ENCODE results near the gene TEAD4. TPM values are rescaled to one million over a fixed set of nuclear protein-coding genes. Genes with fewer than 3 reads are reported as not detected.

Gene TEAD4
- total RNA-seq, 1 donor from 2014 or later: 4.2 TPM

- FAIRE-seq (peak; percentile 66), DNase-seq (ENCODE audit: low read depth) (no peak)
- no peak overlapping the region for H3K4me3 ChIP-seq (ENCODE audit: low read depth, low read length)
- TF ChIP-seq CTCF (IDR thresholded peaks at IDR 0.05; ENCODE audit: insufficient read depth, low read length, severe bottlenecking): no peak
- peaks cover 1% of the 10 kb centered on the region for H3K36me3 ChIP-seq (ENCODE audit: control insufficient read depth, insufficient read depth, low read length)
- no peaks in the 10 kb centered on the region for H3K27me3 ChIP-seq (ENCODE audit: control insufficient read depth, insufficient read depth, low read length)
Observed at GRCh38 chr12:3040026-3040656, 80.9 kb downstream of the TEAD4 start.

DNA sequence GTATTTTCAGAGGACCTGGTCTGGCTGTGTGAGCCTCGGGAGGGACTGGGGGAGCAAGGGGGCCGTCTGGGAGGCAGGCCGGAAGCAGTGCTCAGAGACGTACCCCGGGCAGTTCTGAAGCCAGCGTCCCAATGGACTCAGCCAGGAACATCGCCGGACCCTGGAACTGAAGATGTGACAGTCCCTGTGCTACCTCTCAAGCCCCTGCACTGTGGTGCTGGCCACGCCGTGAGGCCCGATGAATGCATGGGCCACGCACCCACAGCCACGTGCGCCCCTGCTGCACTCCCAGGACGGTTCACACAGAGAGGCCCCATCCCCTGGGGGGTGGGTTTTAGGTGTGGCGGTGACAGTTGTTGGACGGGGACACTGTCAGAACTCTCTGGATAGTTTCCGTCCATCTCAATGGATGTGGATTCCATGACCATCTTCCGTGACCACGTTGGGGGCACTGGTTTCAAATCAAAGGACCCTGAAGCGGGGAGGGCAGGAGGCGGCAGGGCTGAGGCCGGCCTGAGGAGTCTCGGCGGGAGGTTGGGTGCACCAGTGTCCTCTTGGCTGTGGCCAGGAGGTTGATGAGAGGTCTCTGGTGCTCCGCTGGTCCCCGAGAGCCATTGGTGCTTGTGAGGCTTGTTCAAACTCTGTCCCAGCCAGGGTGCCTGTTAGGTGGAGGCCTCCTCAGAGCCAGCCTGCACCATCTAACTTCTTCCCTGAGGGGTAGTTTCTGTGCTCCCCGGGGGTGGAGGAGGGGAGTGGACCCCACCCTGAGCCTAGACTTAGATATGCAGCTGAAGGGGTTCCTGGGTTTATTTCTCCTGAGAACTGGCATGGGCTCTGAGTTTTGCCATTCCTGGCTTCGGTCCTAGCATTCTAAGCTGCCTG is 81.7 kb downstream of the TEAD4 start:
- H3K27me3 ChIP-seq (ENCODE audit: control insufficient read depth, insufficient read depth, low read length): no peaks in the 10 kb centered on the region
- H3K36me3 ChIP-seq (ENCODE audit: control insufficient read depth, insufficient read depth, low read length): no peaks in the 10 kb centered on the region
- FAIRE-seq (no peak), DNase-seq (ENCODE audit: low read depth) (no peak)
- H3K4me3 ChIP-seq (ENCODE audit: low read depth, low read length): no peak overlapping the region
- no peak for TF ChIP-seq CTCF (IDR thresholded peaks at IDR 0.05; ENCODE audit: insufficient read depth, low read length, severe bottlenecking)

- DNase-seq (ENCODE audit: low read depth) (peak; percentile 67), FAIRE-seq (peak; percentile 58)
- H3K36me3 ChIP-seq (ENCODE audit: control insufficient read depth, insufficient read depth, low read length): no peaks in the 10 kb centered on the region
- peak; percentile 62 for TF ChIP-seq CTCF (IDR thresholded peaks at IDR 0.05; ENCODE audit: insufficient read depth, low read length, severe bottlenecking)
- H3K4me3 ChIP-seq (ENCODE audit: low read depth, low read length): no peak overlapping the region
- no peaks in the 10 kb centered on the region for H3K27me3 ChIP-seq (ENCODE audit: control insufficient read depth, insufficient read depth, low read length)
Observed at GRCh38 chr12:3041558-3042164, 82.5 kb downstream of the TEAD4 start.

DNA sequence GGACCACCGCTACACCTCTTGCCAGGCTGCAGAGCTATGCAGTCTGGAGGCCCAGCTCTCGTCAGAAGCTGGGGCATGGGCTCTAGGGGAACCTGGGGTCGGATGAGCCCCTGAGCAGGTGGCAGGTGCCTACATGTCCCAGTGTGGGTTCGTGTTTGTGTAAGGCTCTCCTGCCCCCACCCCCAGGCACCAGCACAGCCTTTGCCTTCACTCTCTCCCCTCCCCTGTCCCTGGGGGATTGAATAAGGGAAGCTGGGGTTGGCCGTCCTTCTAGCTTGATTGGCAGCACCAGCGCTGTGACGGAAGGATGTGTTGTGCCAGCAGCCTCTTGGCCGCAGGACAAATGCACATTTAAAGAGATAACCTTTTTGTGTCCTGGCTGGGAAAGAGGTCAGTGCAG is 83.2 kb downstream of the TEAD4 start:
- Histone ChIP-seq H3K27me3 (ENCODE audit: control insufficient read depth, insufficient read depth, low read length) (no peaks in the 10 kb centered on the region), H3K4me3 (ENCODE audit: low read depth, low read length) (no peak overlapping the region), H3K36me3 (ENCODE audit: control insufficient read depth, insufficient read depth, low read length) (no peaks in the 10 kb centered on the region)
- DNase-seq (ENCODE audit: low read depth) (no peak), FAIRE-seq (no peak)
- no peak for TF ChIP-seq CTCF (IDR thresholded peaks at IDR 0.05; ENCODE audit: insufficient read depth, low read length, severe bottlenecking)

- Histone ChIP-seq H3K27me3 (ENCODE audit: control insufficient read depth, insufficient read depth, low read length) (no peaks in the 10 kb centered on the region), H3K36me3 (ENCODE audit: control insufficient read depth, insufficient read depth, low read length) (no peaks in the 10 kb centered on the region), H3K4me3 (ENCODE audit: low read depth, low read length) (no peak overlapping the region)
- peak; percentile 13 for FAIRE-seq
- TF ChIP-seq CTCF (IDR thresholded peaks at IDR 0.05; ENCODE audit: insufficient read depth, low read length, severe bottlenecking): no peak
- no peak for DNase-seq (ENCODE audit: low read depth)
Observed at GRCh38 chr12:3042826-3043225, 83.6 kb downstream of the TEAD4 start.

Measured in bronchial epithelial cell (primary cell).